OCI-LY7 (cell line): ENCODE measurements around the gene IQSEC1. TPM values are rescaled to one million over a fixed set of nuclear protein-coding genes. Genes with fewer than 3 reads are reported as not detected.

ENCODE experiments used
- BruUV-seq: library from RNA; stranded (reverse); fragments of 400-500 nt; replicated peaks from 2 replicates; lab custom pipeline; 2021; lab: Mats Ljungman, UMichigan
- CTCF ChIA-PET: fragments of 300-600 bp; sonication (Branson Sonifier 250); formaldehyde crosslinking; loops from one replicate; lab custom pipeline; 2022; ENCODE audit warnings: antibody characterized with exemption; ENCODE audit not compliant: unreplicated experiment; lab: Charles Lee
- POLR2A ChIA-PET: fragments of 300-600 bp; sonication (Branson Sonifier 250); formaldehyde crosslinking; loops from one replicate; lab custom pipeline; 2022; ENCODE audit warnings: antibody characterized with exemption; lab: Charles Lee
- DNase-seq: peaks from one replicate; pipeline ENCODE4 v3.0.0-alpha.2; 2015; ENCODE audit warnings: low spot score
- H2AFZ ChIP-seq: fragments of 200-600 bp; sonication (generic), shearing (Covaris generic); 2 replicates; pipeline ENCODE4 v1.6.1; 2014; ENCODE audit warnings: mild to moderate bottlenecking, antibody characterized with exemption, low read length, moderate library complexity
- H3K27ac ChIP-seq: fragments of 200-600 bp; sonication (generic); 2 replicates; pipeline ENCODE4 v1.5.1; 2014; ENCODE audit warnings: mixed run types, low read depth, mild to moderate bottlenecking, moderate library complexity, low read length, inconsistent platforms; ENCODE audit not compliant: poor library complexity, severe bottlenecking
- H3K36me3 ChIP-seq: fragments of 200-600 bp; sonication (generic); 2 replicates; pipeline ENCODE4 v1.6.1; 2014; ENCODE audit warnings: mild to moderate bottlenecking, antibody characterized with exemption, low read length, moderate library complexity, mixed read lengths; ENCODE audit not compliant: insufficient read depth
- H3K4me1 ChIP-seq: fragments of 200-600 bp; sonication (generic); 2 replicates; pipeline ENCODE4 v1.5.1; 2014; ENCODE audit warnings: mild to moderate bottlenecking, low read length; ENCODE audit not compliant: insufficient read depth, poor library complexity, severe bottlenecking
- H3K4me2 ChIP-seq: fragments of 200-600 bp; sonication (generic); 2 replicates; pipeline ENCODE4 v1.6.1; 2014; ENCODE audit warnings: mild to moderate bottlenecking, low read length
- H3K4me3 ChIP-seq: fragments of 200-600 bp; sonication (generic); 2 replicates; pipeline ENCODE4 v1.5.1; 2014; ENCODE audit warnings: mild to moderate bottlenecking, low read depth, low read length; ENCODE audit not compliant: poor library complexity, severe bottlenecking
- H3K79me2 ChIP-seq: fragments of 200-600 bp; sonication (generic); 2 replicates; pipeline ENCODE4 v1.6.1; 2016; ENCODE audit warnings: low read depth, mild to moderate bottlenecking, low read length, moderate library complexity, mixed read lengths; ENCODE audit not compliant: insufficient read depth
- H3K9me2 ChIP-seq: fragments of 200-600 bp; sonication (generic); 2 replicates; pipeline ENCODE4 v1.6.1; 2016; ENCODE audit warnings: mild to moderate bottlenecking, low read length, mixed read lengths; ENCODE audit not compliant: insufficient read depth
- H3K9me3 ChIP-seq: fragments of 200-600 bp; sonication (generic); 2 replicates; pipeline ENCODE4 v1.6.1; 2014; ENCODE audit warnings: mild to moderate bottlenecking, mixed run types, low read length, mixed read lengths
- H4K20me1 ChIP-seq: fragments of 200-600 bp; sonication (generic); 2 replicates; pipeline ENCODE4 v1.6.1; 2014; ENCODE audit warnings: mild to moderate bottlenecking, antibody characterized with exemption, low read length, moderate library complexity, mixed read lengths; ENCODE audit not compliant: insufficient read depth
- CTCF ChIP-seq: fragments of 200-600 bp; sonication (generic); conservative IDR thresholded peaks from 2 replicates; pipeline ENCODE4 v1.5.1; 2014; ENCODE audit warnings: mild to moderate bottlenecking, antibody characterized with exemption, low read length, moderate library complexity, mixed read lengths
- EZH2phosphoT487 ChIP-seq: fragments of 200-600 bp; sonication (generic); IDR thresholded peaks from 2 replicates; pipeline ENCODE4 v1.6.1; 2018; ENCODE audit warnings: low read depth, borderline replicate concordance, mild to moderate bottlenecking, mixed run types, antibody characterized with exemption, low read length, moderate library complexity, mixed read lengths
- intact Hi-C: fragments of 100-400 bp; cut with micrococcal nuclease; formaldehyde crosslinking; loops from one replicate; pipeline ENCODE4 v1.10.0; 2022; ENCODE audit not compliant: unreplicated experiment
- total RNA-seq, 2 experiments: library from RNA; depleted of rRNA in 1 of 2; stranded (reverse); fragments of >200 nt in 1 of 2; shearing (Covaris generic) in 1 of 2; gene quantifications; 2 replicates each; pipeline ENCODE4 v1.2.3, GENCODE V29; 2014 to 2022

Gene IQSEC1
- total RNA-seq, 2 experiments from 2014 or later: 25.2 to 70.1 TPM

- H3K36me3 ChIP-seq: no peaks in the 10 kb centered on the region
- no peaks in the 10 kb centered on the region for H4K20me1 ChIP-seq
- peaks cover 26% of the 10 kb centered on the region for H3K4me1 ChIP-seq
- no peak overlapping the region for H3K27ac ChIP-seq
- H3K9me2 ChIP-seq: no peaks in the 10 kb centered on the region
- no peak overlapping the region for H3K4me2 ChIP-seq
- POLR2A ChIA-PET: no interaction called here
- H3K4me3 ChIP-seq: no peak overlapping the region
- intact Hi-C loops: no loop called here
- no peak overlapping the region; the same call in 1 of the 2 replicates for H2AFZ ChIP-seq
- BruUV-seq: no TSS peak
- TF ChIP-seq EZH2phosphoT487 (no peak), CTCF (peak; percentile 54; the same call in 1 of the 2 replicates)
- no peaks in the 10 kb centered on the region for H3K9me3 ChIP-seq
- CTCF ChIA-PET: interaction anchor here (0.9 kb wide), 1 partner anchor 17 kb away, joined by 3 read pairs; no protein-coding TSS in a partner anchor
- DNase-seq: no peak
- no peaks in the 10 kb centered on the region for H3K79me2 ChIP-seq
Measured at GRCh38 chr3:12884186-12884680, 189.0 kb downstream of the IQSEC1 start.

- Histone ChIP-seq H3K9me3 (no peaks in the 10 kb centered on the region), H4K20me1 (no peaks in the 10 kb centered on the region), H2AFZ (no peak overlapping the region), H3K4me1 (peaks cover 26% of the 10 kb centered on the region), H3K79me2 (no peaks in the 10 kb centered on the region), H3K4me2 (0 out of 2 replicates have a peak overlapping the region, but pooled peaks have one; percentile 10), H3K36me3 (no peaks in the 10 kb centered on the region), H3K4me3 (no peak overlapping the region), H3K27ac (no peak overlapping the region), H3K9me2 (no peaks in the 10 kb centered on the region)
- BruUV-seq: no TSS peak
- no peak for TF ChIP-seq CTCF
- TF ChIP-seq EZH2phosphoT487: no peak
- POLR2A ChIA-PET: interaction anchor here (0.7 kb wide), 2 partner anchors 273 to 353 kb away, joined by 3 read pairs; no protein-coding TSS in a partner anchor
- DNase-seq: no peak
- intact Hi-C loops: no loop called here
- CTCF ChIA-PET: no interaction called here
Measured at GRCh38 chr3:12882336-12883310, 190.6 kb downstream of the IQSEC1 start.
